ENCODE measurements around the gene PTGER3. TPM values are rescaled to one million over a fixed set of nuclear protein-coding genes. Genes with fewer than 3 reads are reported as not detected.

Gene PTGER3
- total and polyA plus RNA-seq, 5 donors from 2014 or later = 0.32 TPM; not detected in 4

GRCh38 chr1:71037829-71038620 is 9.6 kb downstream of the PTGER3 start:
- DNase-seq = no peak
- Histone ChIP-seq H3K4me3 (ENCODE audit: low read depth, low read length) (no peak overlapping the region), H3K36me3 (ENCODE audit: control insufficient read depth, insufficient read depth, low read length) (no peaks in the 10 kb centered on the region), H3K4me1 (ENCODE audit: control insufficient read depth, insufficient read depth, low read length, poor library complexity, severe bottlenecking) (no peaks in the 10 kb centered on the region), H3K9me3 (ENCODE audit: control insufficient read depth in 2 of 2, low read length in 2 of 2) (no peaks in the 10 kb centered on the region), H3K27ac (ENCODE audit: insufficient read depth, low read length, poor library complexity, severe bottlenecking) (no peak overlapping the region), H3K27me3 (ENCODE audit: control insufficient read depth, insufficient read depth, low read length) (peaks cover 22% of the 10 kb centered on the region)
- Mint-ChIP-seq H3K27me3 (peaks cover 50% of the 10 kb centered on the region), H3K36me3 (peaks cover 4% of the 10 kb centered on the region), H3K4me3 (no peak overlapping the region), H3K9me3 (peaks cover 0 to 6% (median 0%) of the 10 kb centered on the region in 7 donors), H3K4me1 (no peaks in the 10 kb centered on the region), H3K27ac (no peak overlapping the region)
- ATAC-seq (ENCODE audit: low read depth in 2 of 2) = no peak

- H3K27ac ChIP-seq (ENCODE audit: insufficient read depth, low read length, poor library complexity, severe bottlenecking) = no peak overlapping the region
- Mint-ChIP-seq H3K27ac (no peak overlapping the region), H3K4me3 (no peak overlapping the region), H3K27me3 (peaks cover 41% of the 10 kb centered on the region), H3K36me3 (peaks cover 4% of the 10 kb centered on the region), H3K9me3 (peaks cover 0 to 6% (median 0%) of the 10 kb centered on the region in 7 donors), H3K4me1 (no peaks in the 10 kb centered on the region)
- no peaks in the 10 kb centered on the region for H3K9me3 ChIP-seq (ENCODE audit: control insufficient read depth in 2 of 2, low read length in 2 of 2)
- ATAC-seq (ENCODE audit: low read depth in 2 of 2) (no peak), DNase-seq (no peak)
- H3K27me3 ChIP-seq (ENCODE audit: control insufficient read depth, insufficient read depth, low read length) = peaks cover 19% of the 10 kb centered on the region
- no peaks in the 10 kb centered on the region for H3K4me1 ChIP-seq (ENCODE audit: control insufficient read depth, insufficient read depth, low read length, poor library complexity, severe bottlenecking)
- no peak overlapping the region for H3K4me3 ChIP-seq (ENCODE audit: low read depth, low read length)
- H3K36me3 ChIP-seq (ENCODE audit: control insufficient read depth, insufficient read depth, low read length) = no peaks in the 10 kb centered on the region
These were observed 10.6 kb downstream of the PTGER3 start for GRCh38 chr1:71037066-71037465.

GRCh38 chr1:71033136-71033535 is 14.5 kb downstream of the PTGER3 start:
- no peaks in the 10 kb centered on the region for H3K9me3 Mint-ChIP-seq
- ATAC-seq (ENCODE audit: low read depth in 2 of 2) (no peak), DNase-seq (no peak)
- Histone ChIP-seq H3K36me3 (ENCODE audit: control insufficient read depth, insufficient read depth, low read length) (no peaks in the 10 kb centered on the region), H3K9me3 (ENCODE audit: control insufficient read depth in 2 of 2, low read length in 2 of 2) (no peaks in the 10 kb centered on the region), H3K27me3 (ENCODE audit: control insufficient read depth, insufficient read depth, low read length) (peaks cover 12% of the 10 kb centered on the region), H3K27ac (ENCODE audit: insufficient read depth, low read length, poor library complexity, severe bottlenecking) (no peak overlapping the region), H3K4me1 (ENCODE audit: control insufficient read depth, insufficient read depth, low read length, poor library complexity, severe bottlenecking) (no peaks in the 10 kb centered on the region), H3K4me3 (ENCODE audit: low read depth, low read length) (no peak overlapping the region)
- H3K27ac Mint-ChIP-seq = no peak overlapping the region
- no peak overlapping the region for H3K4me3 Mint-ChIP-seq
- H3K27me3 Mint-ChIP-seq = peaks cover 31% of the 10 kb centered on the region
- H3K36me3 Mint-ChIP-seq = no peaks in the 10 kb centered on the region
- no peaks in the 10 kb centered on the region for H3K4me1 Mint-ChIP-seq

GRCh38 chr1:71031426-71031825 is 16.2 kb downstream of the PTGER3 start:
- H3K36me3 ChIP-seq (ENCODE audit: control insufficient read depth, insufficient read depth, low read length) = no peaks in the 10 kb centered on the region
- ATAC-seq (ENCODE audit: low read depth in 2 of 2) (no peak), DNase-seq (no peak)
- H3K27ac Mint-ChIP-seq = no peak overlapping the region
- H3K9me3 ChIP-seq (ENCODE audit: control insufficient read depth in 2 of 2, low read length in 2 of 2) = no peaks in the 10 kb centered on the region
- peaks cover 22% of the 10 kb centered on the region for H3K27me3 Mint-ChIP-seq
- H3K9me3 Mint-ChIP-seq = no peaks in the 10 kb centered on the region
- no peak overlapping the region for H3K4me3 ChIP-seq (ENCODE audit: low read depth, low read length)
- no peaks in the 10 kb centered on the region for H3K4me1 Mint-ChIP-seq
- no peak overlapping the region for H3K4me3 Mint-ChIP-seq
- no peaks in the 10 kb centered on the region for H3K4me1 ChIP-seq (ENCODE audit: control insufficient read depth, insufficient read depth, low read length, poor library complexity, severe bottlenecking)
- H3K27ac ChIP-seq (ENCODE audit: insufficient read depth, low read length, poor library complexity, severe bottlenecking) = no peak overlapping the region
- H3K27me3 ChIP-seq (ENCODE audit: control insufficient read depth, insufficient read depth, low read length) = peaks cover 12% of the 10 kb centered on the region
- no peaks in the 10 kb centered on the region for H3K36me3 Mint-ChIP-seq

- Mint-ChIP-seq H3K27me3 (peaks cover 22% of the 10 kb centered on the region), H3K4me3 (no peak overlapping the region), H3K9me3 (no peaks in the 10 kb centered on the region), H3K27ac (no peak overlapping the region), H3K4me1 (no peaks in the 10 kb centered on the region), H3K36me3 (no peaks in the 10 kb centered on the region)
- Histone ChIP-seq H3K9me3 (ENCODE audit: control insufficient read depth in 2 of 2, low read length in 2 of 2) (no peaks in the 10 kb centered on the region), H3K36me3 (ENCODE audit: control insufficient read depth, insufficient read depth, low read length) (no peaks in the 10 kb centered on the region), H3K4me1 (ENCODE audit: control insufficient read depth, insufficient read depth, low read length, poor library complexity, severe bottlenecking) (no peaks in the 10 kb centered on the region), H3K27ac (ENCODE audit: insufficient read depth, low read length, poor library complexity, severe bottlenecking) (no peak overlapping the region), H3K4me3 (ENCODE audit: low read depth, low read length) (no peak overlapping the region), H3K27me3 (ENCODE audit: control insufficient read depth, insufficient read depth, low read length) (peaks cover 5% of the 10 kb centered on the region)
- no peak for ATAC-seq (ENCODE audit: low read depth in 2 of 2)
- no peak for DNase-seq
These were observed 17.6 kb downstream of the PTGER3 start for GRCh38 chr1:71030026-71030425.

GRCh38 chr1:71028981-71029380 is 18.6 kb downstream of the PTGER3 start:
- ATAC-seq (ENCODE audit: low read depth in 2 of 2) = no peak
- H3K36me3 Mint-ChIP-seq = no peaks in the 10 kb centered on the region
- DNase-seq = no peak
- peaks cover 3% of the 10 kb centered on the region for H3K27me3 ChIP-seq (ENCODE audit: control insufficient read depth, insufficient read depth, low read length)
- no peak overlapping the region for H3K4me3 ChIP-seq (ENCODE audit: low read depth, low read length)
- no peak overlapping the region for H3K27ac ChIP-seq (ENCODE audit: insufficient read depth, low read length, poor library complexity, severe bottlenecking)
- no peak overlapping the region for H3K27ac Mint-ChIP-seq
- H3K9me3 Mint-ChIP-seq = no peaks in the 10 kb centered on the region
- H3K27me3 Mint-ChIP-seq = peaks cover 22% of the 10 kb centered on the region
- no peaks in the 10 kb centered on the region for H3K4me1 ChIP-seq (ENCODE audit: control insufficient read depth, insufficient read depth, low read length, poor library complexity, severe bottlenecking)
- no peak overlapping the region for H3K4me3 Mint-ChIP-seq
- H3K36me3 ChIP-seq (ENCODE audit: control insufficient read depth, insufficient read depth, low read length) = no peaks in the 10 kb centered on the region
- no peaks in the 10 kb centered on the region for H3K9me3 ChIP-seq (ENCODE audit: control insufficient read depth in 2 of 2, low read length in 2 of 2)
- no peaks in the 10 kb centered on the region for H3K4me1 Mint-ChIP-seq

- no peak overlapping the region for H3K4me3 Mint-ChIP-seq
- H3K9me3 ChIP-seq (ENCODE audit: control insufficient read depth in 2 of 2, low read length in 2 of 2) = no peaks in the 10 kb centered on the region
- ATAC-seq (ENCODE audit: low read depth in 2 of 2) (no peak), DNase-seq (no peak)
- no peaks in the 10 kb centered on the region for H3K4me1 ChIP-seq (ENCODE audit: control insufficient read depth, insufficient read depth, low read length, poor library complexity, severe bottlenecking)
- peaks cover 22% of the 10 kb centered on the region for H3K27me3 Mint-ChIP-seq
- H3K4me3 ChIP-seq (ENCODE audit: low read depth, low read length) = no peak overlapping the region
- no peak overlapping the region for H3K27ac ChIP-seq (ENCODE audit: insufficient read depth, low read length, poor library complexity, severe bottlenecking)
- no peaks in the 10 kb centered on the region for H3K36me3 ChIP-seq (ENCODE audit: control insufficient read depth, insufficient read depth, low read length)
- no peak overlapping the region for H3K27ac Mint-ChIP-seq
- H3K27me3 ChIP-seq (ENCODE audit: control insufficient read depth, insufficient read depth, low read length) = peaks cover 3% of the 10 kb centered on the region
- H3K36me3 Mint-ChIP-seq = no peaks in the 10 kb centered on the region
- no peaks in the 10 kb centered on the region for H3K9me3 Mint-ChIP-seq
- no peaks in the 10 kb centered on the region for H3K4me1 Mint-ChIP-seq
These were observed 19.6 kb downstream of the PTGER3 start for GRCh38 chr1:71027991-71028390.

- Mint-ChIP-seq H3K27me3 (peaks cover 17% of the 10 kb centered on the region), H3K36me3 (no peaks in the 10 kb centered on the region), H3K9me3 (no peaks in the 10 kb centered on the region), H3K4me3 (no peak overlapping the region), H3K4me1 (no peaks in the 10 kb centered on the region), H3K27ac (no peak overlapping the region)
- Histone ChIP-seq H3K9me3 (ENCODE audit: control insufficient read depth in 2 of 2, low read length in 2 of 2) (no peaks in the 10 kb centered on the region), H3K27me3 (ENCODE audit: control insufficient read depth, insufficient read depth, low read length) (peaks cover 3% of the 10 kb centered on the region), H3K4me1 (ENCODE audit: control insufficient read depth, insufficient read depth, low read length, poor library complexity, severe bottlenecking) (no peaks in the 10 kb centered on the region), H3K4me3 (ENCODE audit: low read depth, low read length) (no peak overlapping the region), H3K36me3 (ENCODE audit: control insufficient read depth, insufficient read depth, low read length) (no peaks in the 10 kb centered on the region), H3K27ac (ENCODE audit: insufficient read depth, low read length, poor library complexity, severe bottlenecking) (no peak overlapping the region)
- DNase-seq (no peak), ATAC-seq (ENCODE audit: low read depth in 2 of 2) (no peak)
These were observed 21.5 kb downstream of the PTGER3 start for GRCh38 chr1:71026093-71026492.
